HG02973 (cell line): ENCODE data around the gene ZNF438.
"Not testable (repeated sequence)": the region's sequence is repeated elsewhere in the genome, so short reads cannot be mapped to it uniquely, and the experiment has no call there.

ENCODE experiments used
- ATAC-seq: cut with Tn5 transposase; IDR thresholded peaks from one replicate; pipeline ENCODE4 v1.9.1; 2021; ENCODE audit warnings: moderate library complexity; ENCODE audit not compliant: unreplicated experiment

The ZNF438 gene

DNA sequence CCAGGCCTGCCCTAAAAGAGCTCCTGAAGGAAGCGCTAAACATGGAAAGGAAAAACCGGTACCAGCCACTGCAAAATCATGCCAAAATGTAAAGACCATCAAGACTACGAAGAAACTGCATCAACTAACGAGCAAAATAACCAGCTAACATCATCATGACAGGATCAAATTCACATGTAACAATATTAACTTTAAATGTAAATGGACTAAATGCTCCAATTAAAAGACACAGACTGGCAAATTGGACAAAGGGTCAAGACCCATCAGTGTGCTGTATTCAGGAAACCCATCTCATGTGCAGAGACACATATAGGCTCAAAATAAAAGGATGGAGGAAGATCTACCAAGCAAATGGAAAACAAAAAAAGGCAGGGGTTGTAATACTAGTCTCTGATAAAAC is 82.4 kb downstream of the ZNF438 start:
- ATAC-seq: not testable (repeated sequence)

- no peak for ATAC-seq
These were observed 87.7 kb downstream of the ZNF438 start for GRCh38 chr10:30944005-30944404.

DNA sequence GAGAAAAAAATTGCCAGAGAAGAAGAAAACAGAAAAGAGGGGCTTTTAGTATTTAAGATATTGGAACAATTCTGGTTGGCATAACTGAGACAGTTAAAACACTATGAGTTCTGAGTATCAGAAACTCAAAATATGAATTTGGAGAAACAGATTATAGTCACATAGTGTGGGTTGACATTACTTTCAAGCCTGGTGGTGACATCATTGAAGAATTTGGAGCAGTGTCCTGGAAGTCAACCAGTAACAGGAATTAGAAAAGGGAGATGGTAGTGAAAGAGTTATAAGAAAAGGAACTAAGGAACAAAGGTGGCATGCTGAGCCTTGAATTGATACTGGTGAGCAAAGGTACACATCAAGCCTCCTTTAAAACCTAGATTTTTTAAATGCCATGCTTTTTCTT is 88.2 kb downstream of the ZNF438 start:
- ATAC-seq: no peak

GRCh38 chr10:30940256-30940655 is 91.4 kb downstream of the ZNF438 start:
- no peak for ATAC-seq

DNA sequence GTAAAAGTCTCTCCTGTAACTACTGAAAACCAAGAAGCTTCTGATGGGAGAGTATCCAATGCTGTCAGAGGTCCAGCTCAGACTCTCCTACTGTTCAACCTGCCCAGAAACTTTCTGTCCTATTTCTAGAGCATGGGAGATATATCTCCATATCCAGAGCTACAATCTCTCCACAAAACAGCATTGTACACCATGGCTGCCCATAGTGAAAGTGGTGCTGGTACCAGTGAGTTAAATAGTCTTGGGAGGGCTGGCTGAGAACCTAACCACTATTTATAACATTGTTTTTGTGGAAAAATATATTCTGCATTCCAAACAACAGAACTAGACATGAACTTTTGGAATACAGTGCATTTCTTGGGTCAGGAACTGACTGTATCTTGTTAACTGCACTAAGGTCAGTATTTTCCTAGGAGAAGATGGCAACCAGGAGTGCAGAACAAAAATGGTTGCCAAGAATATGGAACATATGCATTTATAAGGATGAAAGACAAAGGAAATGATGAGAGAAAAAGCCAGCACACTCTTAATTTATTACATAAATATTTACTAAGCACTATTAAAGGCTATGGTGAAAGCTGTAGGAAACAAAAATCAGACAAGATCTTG is 91.9 kb downstream of the ZNF438 start:
- ATAC-seq: no peak

- no peak for ATAC-seq
These were observed 96.6 kb downstream of the ZNF438 start for GRCh38 chr10:30935078-30935477.

GRCh38 chr10:30931094-30931493 is 100.6 kb downstream of the ZNF438 start:
- ATAC-seq: no peak

- no peak for ATAC-seq
These were observed 101.7 kb downstream of the ZNF438 start for GRCh38 chr10:30929901-30930520.

- not testable (repeated sequence) for ATAC-seq
These were observed 102.3 kb downstream of the ZNF438 start for GRCh38 chr10:30929311-30929729.

GRCh38 chr10:30928742-30929141 is 102.9 kb downstream of the ZNF438 start:
- no peak for ATAC-seq

GRCh38 chr10:30918651-30919050 is 113.0 kb downstream of the ZNF438 start:
- no peak for ATAC-seq

- no peak for ATAC-seq
These were observed 113.9 kb downstream of the ZNF438 start for GRCh38 chr10:30917789-30918188.

- no peak for ATAC-seq
These were observed 114.6 kb downstream of the ZNF438 start for GRCh38 chr10:30917067-30917466.

DNA sequence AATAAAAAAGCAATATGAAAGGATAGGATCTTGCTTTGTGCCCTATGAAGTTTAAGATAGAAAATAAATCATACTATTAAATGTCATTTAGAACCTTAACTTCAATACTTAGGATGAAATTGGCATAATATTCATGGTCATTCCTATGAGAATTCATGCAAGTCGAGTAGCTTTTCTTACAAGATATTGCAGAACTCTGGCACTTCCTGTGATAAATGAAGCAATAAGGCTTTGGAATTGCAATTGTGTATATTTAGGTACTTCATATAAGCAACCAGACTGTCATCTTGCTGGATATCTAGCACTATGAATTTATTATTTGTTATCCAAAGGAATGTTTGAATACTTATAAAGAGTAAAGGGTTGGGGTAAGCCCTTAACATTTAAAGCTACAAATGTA is 116.5 kb downstream of the ZNF438 start:
- ATAC-seq: no peak

DNA sequence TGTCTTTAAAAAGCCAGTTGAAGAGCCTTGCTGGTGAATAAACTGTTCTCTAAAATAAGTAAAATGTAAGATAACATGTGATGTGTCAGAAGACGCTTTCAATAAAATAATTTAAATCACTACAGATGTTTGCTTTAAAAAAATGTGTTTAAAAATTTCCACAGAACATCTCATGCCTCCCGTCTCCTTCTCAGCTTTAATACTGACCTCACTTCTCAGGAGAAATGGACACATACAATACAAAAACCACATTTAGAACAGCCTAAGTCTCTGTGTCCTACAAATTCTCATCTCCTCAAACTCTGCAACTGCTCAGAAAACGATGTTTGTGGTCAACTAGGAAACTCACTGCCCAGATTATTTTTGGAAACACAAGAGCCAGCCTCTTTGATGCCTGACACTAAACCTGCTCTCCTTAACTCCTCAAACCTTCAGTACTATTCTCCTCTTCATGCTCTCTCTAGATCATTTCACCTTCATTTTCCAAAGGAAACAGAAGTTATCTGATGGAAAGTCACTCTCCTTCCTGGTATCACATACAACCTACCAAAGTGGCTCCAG is 120.3 kb downstream of the ZNF438 start:
- no peak for ATAC-seq

- no peak for ATAC-seq
These were observed 128.1 kb downstream of the ZNF438 start for GRCh38 chr10:30903397-30904138.

- ATAC-seq: no peak
These were observed 128.9 kb downstream of the ZNF438 start for GRCh38 chr10:30902621-30903396.

- not testable (repeated sequence) for ATAC-seq
These were observed 130.2 kb downstream of the ZNF438 start for GRCh38 chr10:30901487-30901886.

GRCh38 chr10:30898964-30899363 is 132.7 kb downstream of the ZNF438 start:
- ATAC-seq: no peak

GRCh38 chr10:30897547-30897946 is 134.1 kb downstream of the ZNF438 start:
- ATAC-seq: no peak

- no peak for ATAC-seq
These were observed 134.6 kb downstream of the ZNF438 start for GRCh38 chr10:30897048-30897447.
